ENCODE measurements around the gene KRTAP4-9. TPM values are rescaled to one million over a fixed set of nuclear protein-coding genes. Genes with fewer than 3 reads are reported as not detected.
"Not testable (repeated sequence)": the region's sequence is repeated elsewhere in the genome, so short reads cannot be mapped to it uniquely, and the experiment has no call there.

Gene KRTAP4-9
- total RNA-seq, 1 experiment from 2014 or later, result not detected

GRCh38 chr17:41073676-41074075 lies 31.5 kb upstream of the KRTAP4-9 start:
- no peaks in the 10 kb centered on the region; the same call in 1 of the 2 replicates for H3K9me3 ChIP-seq
- DNase-seq, result no peak
- intact Hi-C loops (cut with micrococcal nuclease; ENCODE audit: unreplicated experiment), result no loop called here
- CTCF ChIA-PET, result no interaction called here
- Mint-ChIP-seq H3K9me3 (ENCODE audit: unreplicated experiment) (peaks cover 17% of the 10 kb centered on the region), H3K27ac (ENCODE audit: unreplicated experiment) (no peak overlapping the region), H3K4me3 (ENCODE audit: unreplicated experiment) (no peak overlapping the region), H3K4me1 (ENCODE audit: low read depth, unreplicated experiment) (no peaks in the 10 kb centered on the region), H3K36me3 (ENCODE audit: insufficient read depth, unreplicated experiment) (peaks cover 4% of the 10 kb centered on the region), H3K27me3 (ENCODE audit: insufficient read depth, unreplicated experiment) (no peaks in the 10 kb centered on the region)
- no peak for TF ChIP-seq CTCF (IDR thresholded peaks at IDR 0.05; ENCODE audit: insufficient read depth in 1 of 2, low read depth in 1 of 2, low read length in 1 of 2, severe bottlenecking in 1 of 2, unreplicated experiment in 1 of 2)
- no peaks in the 10 kb centered on the region for H3K4me1 ChIP-seq
- H3K4me3 ChIP-seq (ENCODE audit: low read depth, low read length), result no peak overlapping the region
- no TSS peak for BruUV-seq (replicated peaks)
- no peaks in the 10 kb centered on the region for H3K36me3 ChIP-seq (ENCODE audit: control insufficient read depth, insufficient read depth, low read length)
- POLR2A ChIA-PET, result no interaction called here
- H3K27me3 ChIP-seq (replicated peaks; ENCODE audit: control insufficient read depth, insufficient read depth, low read length), result no peaks in the 10 kb centered on the region

DNA sequence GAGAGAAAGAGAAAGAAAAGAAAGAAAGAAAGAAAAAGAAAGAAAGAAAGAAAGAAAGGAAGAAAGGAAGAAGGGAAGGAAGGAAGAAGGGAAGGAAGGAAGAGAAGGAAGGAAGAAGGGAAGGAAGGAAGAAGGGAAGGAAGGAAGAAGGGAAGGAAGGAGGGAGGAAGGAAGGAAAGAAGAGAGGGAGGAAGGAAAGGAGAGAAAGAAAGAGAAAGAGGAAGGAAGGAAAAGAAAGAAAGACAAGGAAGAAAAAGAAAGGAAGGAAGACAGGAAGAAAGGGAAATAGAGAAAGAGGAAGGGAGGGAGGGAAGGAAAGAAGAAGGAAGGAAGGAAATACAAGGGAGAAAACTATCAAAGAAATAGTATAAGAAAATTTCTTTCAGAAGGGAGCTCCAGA lies 28.4 kb upstream of the KRTAP4-9 start:
- Histone ChIP-seq H3K36me3 (ENCODE audit: control insufficient read depth, insufficient read depth, low read length) (no peaks in the 10 kb centered on the region), H3K4me3 (ENCODE audit: low read depth, low read length) (no peak overlapping the region), H3K4me1 (no peaks in the 10 kb centered on the region), H3K27me3 (replicated peaks; ENCODE audit: control insufficient read depth, insufficient read depth, low read length) (no peaks in the 10 kb centered on the region), H3K9me3 (no peaks in the 10 kb centered on the region; the same call in 1 of the 2 replicates)
- H3K27me3 Mint-ChIP-seq (ENCODE audit: insufficient read depth, unreplicated experiment), result no peaks in the 10 kb centered on the region
- CTCF ChIA-PET, result no interaction called here
- intact Hi-C loops (cut with micrococcal nuclease; ENCODE audit: unreplicated experiment), result no loop called here
- peaks cover 4% of the 10 kb centered on the region for H3K36me3 Mint-ChIP-seq (ENCODE audit: insufficient read depth, unreplicated experiment)
- H3K27ac Mint-ChIP-seq (ENCODE audit: unreplicated experiment), result no peak overlapping the region
- DNase-seq, result no peak
- TF ChIP-seq CTCF (IDR thresholded peaks at IDR 0.05; ENCODE audit: insufficient read depth in 1 of 2, low read depth in 1 of 2, low read length in 1 of 2, severe bottlenecking in 1 of 2, unreplicated experiment in 1 of 2), result no peak
- peaks cover 17% of the 10 kb centered on the region for H3K9me3 Mint-ChIP-seq (ENCODE audit: unreplicated experiment)
- no peaks in the 10 kb centered on the region for H3K4me1 Mint-ChIP-seq (ENCODE audit: low read depth, unreplicated experiment)
- no peak overlapping the region for H3K4me3 Mint-ChIP-seq (ENCODE audit: unreplicated experiment)
- POLR2A ChIA-PET, result no interaction called here
- no TSS peak for BruUV-seq (replicated peaks)

DNA sequence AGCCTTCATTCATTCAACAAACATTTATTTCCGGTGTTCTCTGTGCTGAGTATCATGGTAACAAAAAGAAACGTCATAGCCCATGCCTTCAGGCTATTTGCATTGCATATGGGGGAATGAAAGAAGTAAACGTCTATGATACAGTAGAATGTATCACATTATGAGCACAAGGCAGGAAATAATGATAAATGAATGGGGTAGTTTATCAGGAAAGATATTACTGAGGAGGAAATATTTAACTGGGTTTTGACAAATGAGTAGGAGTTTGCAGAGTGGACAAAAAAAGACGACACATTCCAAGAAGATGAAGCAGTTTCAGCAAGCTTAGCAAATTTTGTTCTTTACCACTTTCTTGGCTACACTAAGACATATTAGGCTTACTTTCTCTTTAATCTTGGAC lies 22.6 kb upstream of the KRTAP4-9 start:
- Mint-ChIP-seq H3K27ac (ENCODE audit: unreplicated experiment) (no peak overlapping the region), H3K4me3 (ENCODE audit: unreplicated experiment) (no peak overlapping the region), H3K4me1 (ENCODE audit: low read depth, unreplicated experiment) (peaks cover 11% of the 10 kb centered on the region), H3K27me3 (ENCODE audit: insufficient read depth, unreplicated experiment) (no peaks in the 10 kb centered on the region), H3K36me3 (ENCODE audit: insufficient read depth, unreplicated experiment) (no peaks in the 10 kb centered on the region), H3K9me3 (ENCODE audit: unreplicated experiment) (no peaks in the 10 kb centered on the region)
- no peak overlapping the region for H3K4me3 ChIP-seq (ENCODE audit: low read depth, low read length)
- no peak for TF ChIP-seq CTCF (IDR thresholded peaks at IDR 0.05; ENCODE audit: insufficient read depth in 1 of 2, low read depth in 1 of 2, low read length in 1 of 2, severe bottlenecking in 1 of 2, unreplicated experiment in 1 of 2)
- BruUV-seq (replicated peaks), result no TSS peak
- CTCF ChIA-PET, result no interaction called here
- POLR2A ChIA-PET, result no interaction called here
- no peaks in the 10 kb centered on the region for H3K27me3 ChIP-seq (replicated peaks; ENCODE audit: control insufficient read depth, insufficient read depth, low read length)
- H3K4me1 ChIP-seq, result no peaks in the 10 kb centered on the region
- DNase-seq, result no peak
- intact Hi-C loops (cut with micrococcal nuclease; ENCODE audit: unreplicated experiment), result no loop called here
- H3K9me3 ChIP-seq, result peaks cover 5% of the 10 kb centered on the region
- no peaks in the 10 kb centered on the region for H3K36me3 ChIP-seq (ENCODE audit: control insufficient read depth, insufficient read depth, low read length)

GRCh38 chr17:41083427-41083826 lies 21.8 kb upstream of the KRTAP4-9 start:
- intact Hi-C loops (cut with micrococcal nuclease; ENCODE audit: unreplicated experiment); POLR2A ChIA-PET; BruUV-seq (replicated peaks); CTCF ChIA-PET; H3K36me3 ChIP-seq (ENCODE audit: control insufficient read depth, insufficient read depth, low read length); H3K9me3 ChIP-seq; H3K4me1 ChIP-seq; H3K27ac Mint-ChIP-seq (ENCODE audit: unreplicated experiment); H3K27me3 Mint-ChIP-seq (ENCODE audit: insufficient read depth, unreplicated experiment); H3K4me3 ChIP-seq (ENCODE audit: low read depth, low read length); H3K9me3 Mint-ChIP-seq (ENCODE audit: unreplicated experiment); H3K36me3 Mint-ChIP-seq (ENCODE audit: insufficient read depth, unreplicated experiment); H3K27me3 ChIP-seq (replicated peaks; ENCODE audit: control insufficient read depth, insufficient read depth, low read length); DNase-seq; H3K4me3 Mint-ChIP-seq (ENCODE audit: unreplicated experiment): not testable (repeated sequence)
- peaks cover 13% of the 10 kb centered on the region for H3K4me1 Mint-ChIP-seq (ENCODE audit: low read depth, unreplicated experiment)

- peaks cover 13% of the 10 kb centered on the region for H3K4me1 Mint-ChIP-seq (ENCODE audit: low read depth, unreplicated experiment)
- H3K36me3 ChIP-seq (ENCODE audit: control insufficient read depth, insufficient read depth, low read length); H3K4me3 Mint-ChIP-seq (ENCODE audit: unreplicated experiment); H3K27ac Mint-ChIP-seq (ENCODE audit: unreplicated experiment); H3K27me3 Mint-ChIP-seq (ENCODE audit: insufficient read depth, unreplicated experiment); H3K9me3 ChIP-seq; H3K9me3 Mint-ChIP-seq (ENCODE audit: unreplicated experiment); H3K4me3 ChIP-seq (ENCODE audit: low read depth, low read length); POLR2A ChIA-PET; CTCF ChIA-PET; H3K36me3 Mint-ChIP-seq (ENCODE audit: insufficient read depth, unreplicated experiment); H3K4me1 ChIP-seq; intact Hi-C loops (cut with micrococcal nuclease; ENCODE audit: unreplicated experiment); BruUV-seq (replicated peaks); DNase-seq; H3K27me3 ChIP-seq (replicated peaks; ENCODE audit: control insufficient read depth, insufficient read depth, low read length): not testable (repeated sequence)
Measured at GRCh38 chr17:41084100-41084856, 20.9 kb upstream of the KRTAP4-9 start, which contains the start of gene KRTAP4-7. Gene KRTAP4-7 (plus strand): TSS chr17:41084150. CDS start chr17:41084207, 57 bp downstream.
